HepG2 (cell line): ENCODE results near the gene PPP1R13B. TPM values are rescaled to one million over a fixed set of nuclear protein-coding genes. Genes with fewer than 3 reads are reported as not detected.

ENCODE experiments used
- ATAC-seq: fragments of 200-7000 bp; cut with Tn5 transposase; 3 replicates; pipeline ENCODE4 v1.9.1; 2020; ENCODE audit warnings: mild to moderate bottlenecking, moderate library complexity
- BruUV-seq: library from RNA; stranded (reverse); fragments of 400-500 nt; replicated peaks from 2 replicates; lab custom pipeline; 2021; lab: Mats Ljungman, UMichigan
- CTCF ChIA-PET: fragments of 300-600 bp; formaldehyde crosslinking; extraction: SDS; loops from one replicate; lab custom pipeline; 2021; ENCODE audit warnings: low total read pairs, inconsistent platforms, low intra/inter-chr PET ratio; lab: Yijun Ruan, JAX
- POLR2A ChIA-PET: fragments of 350-600 bp; sonication (Branson Sonifier 250); formaldehyde crosslinking; loops from one replicate; lab custom pipeline; 2020; ENCODE audit warnings: antibody characterized with exemption, inconsistent platforms; lab: Yijun Ruan, JAX
- DNase-seq: peaks from one replicate; pipeline ENCODE4 v3.0.0-alpha.2; 2015; ENCODE audit warnings: low spot score
- FAIRE-seq: peaks from 3 replicates; lab custom pipeline; 2011; peaks lifted over from hg19 to GRCh38; lab: Jason Lieb, UNC
- H2AFZ ChIP-seq: one replicate; pipeline ENCODE4 v1.6.1; 2011; ENCODE audit warnings: low read length, inconsistent platforms
- H3K27ac ChIP-seq: fragments of 300-600 bp; 3 replicates; pipeline ENCODE4 v1.8.0; 2011; ENCODE audit warnings: mixed run types, mild to moderate bottlenecking, mixed read lengths, low read length, inconsistent platforms; ENCODE audit not compliant: insufficient read depth; ENCODE audit errors: extremely low read length
- H3K27me3 ChIP-seq, 2 experiments: fragments of 200-600 bp in 1 of 2; 2 replicates in 1 of 2; 3 replicates in 1 of 2; pipeline versions ENCODE4 v1.6.0 to v1.8.0; 2011; ENCODE audit warnings: low read length in 2 of 2, mild to moderate bottlenecking in 2 of 2, moderate library complexity in 2 of 2, inconsistent platforms in 1 of 2; ENCODE audit not compliant: insufficient read depth in 2 of 2, control insufficient read depth in 1 of 2
- H3K36me3 ChIP-seq, 2 experiments: fragments of 200-600 bp in 1 of 2; replicated peaks in 1 of 2; 2 replicates in 1 of 2; 3 replicates in 1 of 2; pipeline versions ENCODE4 v1.5.1 to v1.8.0; 2011; ENCODE audit warnings: low read length in 2 of 2, inconsistent platforms in 1 of 2; ENCODE audit not compliant: insufficient read depth in 2 of 2, control insufficient read depth in 1 of 2
- H3K4me1 ChIP-seq: 2 replicates; pipeline ENCODE4 v1.5.1; 2012; ENCODE audit warnings: low read length, inconsistent platforms; ENCODE audit not compliant: insufficient read depth
- H3K4me2 ChIP-seq: 2 replicates; pipeline ENCODE4 v1.6.0; 2011; ENCODE audit warnings: low read depth, low read length, inconsistent platforms
- H3K4me3 ChIP-seq, 3 experiments: fragments of 200-600 bp in 1 of 3; sonication (generic), shearing (Covaris generic) in 1 of 3; replicated peaks in 1 of 3; 2 replicates each; pipeline ENCODE4 v1.5.1; 2011 to 2016; ENCODE audit warnings: low read length in 3 of 3, inconsistent platforms in 2 of 3, low read depth in 2 of 3, mild to moderate bottlenecking in 2 of 3, control low read depth in 1 of 3, mixed read lengths in 1 of 3; ENCODE audit not compliant: insufficient read depth in 1 of 3
- H3K79me2 ChIP-seq: one replicate; pipeline ENCODE4 v1.6.1; 2011; ENCODE audit warnings: low read length, inconsistent platforms; ENCODE audit not compliant: insufficient read depth
- H3K9ac ChIP-seq: 2 replicates; pipeline ENCODE4 v1.6.0; 2011; ENCODE audit warnings: mild to moderate bottlenecking, low read depth, low read length, inconsistent platforms; ENCODE audit not compliant: insufficient read depth
- H3K9me3 ChIP-seq: 2 replicates; pipeline ENCODE4 v1.5.1; 2012; ENCODE audit warnings: mild to moderate bottlenecking, low read length
- H4K20me1 ChIP-seq: 2 replicates; pipeline ENCODE4 v1.6.0; 2011; ENCODE audit warnings: inconsistent platforms, mild to moderate bottlenecking, low read length, moderate library complexity; ENCODE audit not compliant: insufficient read depth
- BCL6 ChIP-seq: IDR thresholded peaks from 2 replicates; pipeline ENCODE4 v1.6.1; 2016; ENCODE audit warnings: missing genetic modification reagents, missing compliant biosample characterization
- DMTF1 ChIP-seq: sonication (generic); formaldehyde crosslinking; IDR thresholded peaks from 2 replicates; pipeline ENCODE4 v1.4.0; 2020; ENCODE audit warnings: mild to moderate bottlenecking, missing genetic modification reagents
- FUBP1 ChIP-seq: sonication (generic); formaldehyde crosslinking; IDR thresholded peaks from 2 replicates; pipeline ENCODE4 v1.5.1; 2020; ENCODE audit warnings: missing genetic modification reagents, mild to moderate bottlenecking, borderline replicate concordance
- JUN ChIP-seq: sonication (generic); formaldehyde crosslinking; IDR thresholded peaks from 2 replicates; pipeline ENCODE4 v1.4.0; 2020; ENCODE audit warnings: mild to moderate bottlenecking, missing genetic modification reagents
- MXI1 ChIP-seq: IDR thresholded peaks from 3 replicates; pipeline ENCODE4 v1.6.1; 2012; ENCODE audit warnings: low read depth, low read length, inconsistent platforms, borderline replicate concordance
- PLSCR1 ChIP-seq: sonication (generic); formaldehyde crosslinking; IDR thresholded peaks from 2 replicates; pipeline ENCODE4 v1.5.0; 2020; ENCODE audit warnings: missing genetic modification reagents, mild to moderate bottlenecking, borderline replicate concordance
- RBM39 ChIP-seq: fragments of 200-400 bp; formaldehyde crosslinking; IDR thresholded peaks from one replicate; pipeline ENCODE4 v1.6.1; 2018; ENCODE audit warnings: antibody characterized with exemption, mild to moderate bottlenecking, low read depth, low read length; ENCODE audit not compliant: poor library complexity, severe bottlenecking
- U2AF1 ChIP-seq: fragments of 200-400 bp; formaldehyde crosslinking; optimal IDR thresholded peaks from 2 replicates; pipeline ENCODE3; 2017; ENCODE audit warnings: mild to moderate bottlenecking, low read depth, low read length
- ZFP37 ChIP-seq: sonication (generic); formaldehyde crosslinking; IDR thresholded peaks from 2 replicates; pipeline ENCODE4 v1.4.0; 2020; ENCODE audit warnings: missing genetic modification reagents, borderline replicate concordance
- ZNF33A ChIP-seq: sonication (generic); formaldehyde crosslinking; IDR thresholded peaks from 2 replicates; pipeline ENCODE4 v1.5.1; 2020; ENCODE audit warnings: missing genetic modification reagents, mild to moderate bottlenecking, moderate library complexity, borderline replicate concordance
- ZNF354B ChIP-seq: sonication (generic); formaldehyde crosslinking; IDR thresholded peaks from 2 replicates; pipeline ENCODE4 v1.8.0; 2022; ENCODE audit warnings: mild to moderate bottlenecking, missing genetic modification reagents
- ZNF564 ChIP-seq: sonication (generic); formaldehyde crosslinking; IDR thresholded peaks from 2 replicates; pipeline ENCODE4 v1.8.1; 2023; ENCODE audit warnings: mild to moderate bottlenecking, missing genetic modification reagents
- whole genome bisulfite sequencing: methylation state at CpG from one replicate; pipeline ENCODE4 v1.1.6; 2017; ENCODE audit warnings: low lambda C conversion rate; 5-methylcytosine and 5-hydroxymethylcytosine counted together
- in situ Hi-C: cut with HindIII; loops from 2 replicates; pipeline ENCODE4 v1.10.0; 2017; ENCODE audit warnings: low pct_unique_long_range_greater_than_20kb; ENCODE audit not compliant: extremely low pct_ligation_motif_present
- intact Hi-C: fragments of 100-400 bp; cut with micrococcal nuclease; formaldehyde crosslinking; loops from one replicate; pipeline ENCODE4 v1.10.0; 2022; ENCODE audit not compliant: unreplicated experiment
- polyA plus RNA-seq, 8 experiments: library from polyadenylated mRNA; depleted of rRNA in 3 of 8; stranded (reverse) in 7 of 8; unstranded in 1 of 8; fragments of >200 nt; fragmentation: Illumina TruSeq in 4 of 8; extraction: Trizol in 4 of 8; gene quantifications; 2 replicates each; pipeline versions ENCODE4 v1.2.1 to v1.2.3, GENCODE V29; 2011 to 2016; ENCODE audit warnings: low read depth in 4 of 8, missing spikeins in 1 of 8, mixed read lengths in 1 of 8; ENCODE audit not compliant: insufficient read depth in 1 of 8
- total RNA-seq, 5 experiments: library from RNA; depleted of rRNA; stranded (reverse); fragments of >200 nt; fragmentation: Illumina TruSeq; extraction: Trizol; gene quantifications; 2 replicates each; pipeline ENCODE4 v1.2.3, GENCODE V29; 2016; ENCODE audit warnings: low read depth in 1 of 5

PPP1R13B gene
- total and polyA plus RNA-seq, 2 of the 13 experiments (the other 11 are each of a cell fraction or from before 2014, with no cell fraction given) = 4.6 to 9.4 TPM

GRCh38 chr14:103775506-103775905 lies 71.9 kb downstream of the PPP1R13B start:
- Histone ChIP-seq H3K9ac (no peak overlapping the region), H3K27me3 (no peaks in the 10 kb centered on the region), H4K20me1 (no peaks in the 10 kb centered on the region), H3K27ac (no peak overlapping the region), H3K4me3 (no peak overlapping the region), H3K79me2 (no peaks in the 10 kb centered on the region), H3K36me3 (peaks cover 1 to 16% of the 10 kb centered on the region in 2 experiments; a peak in 4 of 5 replicates), H2AFZ (no peak overlapping the region), H3K4me2 (no peak overlapping the region), H3K9me3 (no peaks in the 10 kb centered on the region), H3K4me1 (no peaks in the 10 kb centered on the region)
- ChIA-PET CTCF (no interaction called here), POLR2A (no interaction called here)
- intact Hi-C loops = no loop called here
- ATAC-seq (no peak), FAIRE-seq (no peak), DNase-seq (no peak)
- whole genome bisulfite sequencing = 94% methylated on average over 7 of the region's 7 CpGs
- TF ChIP-seq ZNF564 (CRISPR knock-in tag) (no peak), U2AF1 (no peak), DMTF1 (no peak), FUBP1 (CRISPR knock-in tag) (no peak), RBM39 (no peak), ZNF354B (CRISPR knock-in tag) (no peak), JUN (no peak), MXI1 (no peak), ZFP37 (CRISPR knock-in tag) (no peak), ZNF33A (CRISPR knock-in tag) (no peak), PLSCR1 (CRISPR knock-in tag) (no peak), BCL6 (CRISPR knock-in tag) (no peak)
- in situ Hi-C loops = no loop called here
- no TSS peak for BruUV-seq
